Measurements from ENCODE around the gene ATAD2B.

GRCh38 chr2:23836505-23836904 lies 90.4 kb downstream of the ATAD2B start:
- TF ChIP-seq CTCF (IDR thresholded peaks at IDR 0.05; ENCODE audit: low read length) (no peak), EZH2 (IDR thresholded peaks at IDR 0.05; ENCODE audit: borderline replicate concordance, low read length) (no peak)

All from OCI-LY1 (cell line).